GM20431 (cell line): ENCODE measurements around the gene SENP5.
"Not testable (repeated sequence)": the region's sequence is repeated elsewhere in the genome, so short reads cannot be mapped to it uniquely, and the experiment has no call there.

Experiments used
- in situ Hi-C: fragments of 300-500 bp; cut with MseI, MboI; formaldehyde crosslinking; loops from one replicate; pipeline ENCODE4 v1.15.0; 2020; ENCODE audit warnings: low sequenced_read_pairs; ENCODE audit not compliant: unreplicated experiment

Gene SENP5

GRCh38 chr3:196938124-196938523 is 70.4 kb downstream of the SENP5 start:
- in situ Hi-C loops: no loop called here

GRCh38 chr3:196938576-196938975 is 70.9 kb downstream of the SENP5 start:
- in situ Hi-C loops: no loop called here

GRCh38 chr3:196941729-196942225 is 74.1 kb downstream of the SENP5 start:
- in situ Hi-C loops: no loop called here

- in situ Hi-C loops: no loop called here
These were observed 74.7 kb downstream of the SENP5 start, which contains the start of gene NCBP2 for GRCh38 chr3:196942226-196942914. TSS of gene NCBP2 (minus strand) at chr3:196942528. CDS start at chr3:196942503, 25 bp downstream.

GRCh38 chr3:196942915-196943277 is 75.2 kb downstream of the SENP5 start:
- in situ Hi-C loops: no loop called here

GRCh38 chr3:196944037-196944790 is 76.5 kb downstream of the SENP5 start:
- in situ Hi-C loops: not testable (repeated sequence)

GRCh38 chr3:196947136-196947859 is 79.6 kb downstream of the SENP5 start:
- in situ Hi-C loops: no loop called here

GRCh38 chr3:196947860-196948441 is 80.2 kb downstream of the SENP5 start:
- in situ Hi-C loops: no loop called here

GRCh38 chr3:196948442-196949284 is 80.9 kb downstream of the SENP5 start:
- in situ Hi-C loops: no loop called here

- in situ Hi-C loops: no loop called here
These were observed 81.5 kb downstream of the SENP5 start for GRCh38 chr3:196949285-196949619.

- in situ Hi-C loops: no loop called here
These were observed 82.0 kb downstream of the SENP5 start for GRCh38 chr3:196949750-196950149.

GRCh38 chr3:196951371-196951770 is 83.7 kb downstream of the SENP5 start:
- in situ Hi-C loops: no loop called here

GRCh38 chr3:196954832-196955231 is 87.1 kb downstream of the SENP5 start:
- in situ Hi-C loops: no loop called here

- in situ Hi-C loops: no loop called here
These were observed 94.6 kb downstream of the SENP5 start for GRCh38 chr3:196962108-196962929.

- in situ Hi-C loops: no loop called here
These were observed 95.4 kb downstream of the SENP5 start for GRCh38 chr3:196962930-196963630.

- in situ Hi-C loops: no loop called here
These were observed 95.9 kb downstream of the SENP5 start for GRCh38 chr3:196963631-196963953.

GRCh38 chr3:196965112-196965803 is 97.5 kb downstream of the SENP5 start:
- in situ Hi-C loops: no loop called here

GRCh38 chr3:196965804-196966173 is 98.1 kb downstream of the SENP5 start:
- in situ Hi-C loops: no loop called here
